HFFc6 (cell line): Measurements from ENCODE around the gene ZNF358. TPM values are rescaled to one million over a fixed set of nuclear protein-coding genes. Genes with fewer than 3 reads are reported as not detected.

Source experiments
- DNase-seq: peaks from one replicate; pipeline ENCODE4 v3.0.0-alpha.2; 2018
- H3K27ac Mint-ChIP-seq: 2 replicates; pipeline ENCODE4 v1.8.0; 2020; ENCODE audit warnings: mild to moderate bottlenecking, mixed read lengths
- H3K27me3 Mint-ChIP-seq: 2 replicates; pipeline ENCODE4 v1.8.0; 2021; ENCODE audit warnings: mild to moderate bottlenecking, moderate library complexity, mixed read lengths; ENCODE audit not compliant: insufficient read depth
- H3K36me3 Mint-ChIP-seq: 2 replicates; pipeline ENCODE4 v1.8.0; 2021; ENCODE audit warnings: low read depth, mixed read lengths
- H3K4me1 Mint-ChIP-seq: 2 replicates; pipeline ENCODE4 v1.8.0; 2020; ENCODE audit warnings: low read depth, mixed read lengths
- H3K4me3 Mint-ChIP-seq: 2 replicates; pipeline ENCODE4 v1.8.0; 2020; ENCODE audit warnings: mild to moderate bottlenecking, moderate library complexity, mixed read lengths
- H3K9me3 Mint-ChIP-seq: 2 replicates; pipeline ENCODE4 v1.8.0; 2020; ENCODE audit warnings: mild to moderate bottlenecking, mixed read lengths
- CTCF ChIP-seq: fragments of 200-600 bp; sonication (generic); IDR thresholded peaks from 2 replicates; pipeline ENCODE4 v1.5.0; 2021; ENCODE audit warnings: antibody characterized with exemption, mild to moderate bottlenecking
- total RNA-seq, 6 experiments: library from RNA; stranded (reverse); fragmentation: NEBNext Ultra II Directional; extraction: Animal tissue kit (Norgen Biotek cat#: 25700); gene quantifications; 2 replicates in 1 of 6; 3 replicates in 5 of 6; pipeline ENCODE4 v1.2.3, GENCODE V29; 2021

ZNF358 gene
- total RNA-seq, 6 experiments from 2014 or later: 30.0 to 41.1 (median 35.8) TPM

DNA sequence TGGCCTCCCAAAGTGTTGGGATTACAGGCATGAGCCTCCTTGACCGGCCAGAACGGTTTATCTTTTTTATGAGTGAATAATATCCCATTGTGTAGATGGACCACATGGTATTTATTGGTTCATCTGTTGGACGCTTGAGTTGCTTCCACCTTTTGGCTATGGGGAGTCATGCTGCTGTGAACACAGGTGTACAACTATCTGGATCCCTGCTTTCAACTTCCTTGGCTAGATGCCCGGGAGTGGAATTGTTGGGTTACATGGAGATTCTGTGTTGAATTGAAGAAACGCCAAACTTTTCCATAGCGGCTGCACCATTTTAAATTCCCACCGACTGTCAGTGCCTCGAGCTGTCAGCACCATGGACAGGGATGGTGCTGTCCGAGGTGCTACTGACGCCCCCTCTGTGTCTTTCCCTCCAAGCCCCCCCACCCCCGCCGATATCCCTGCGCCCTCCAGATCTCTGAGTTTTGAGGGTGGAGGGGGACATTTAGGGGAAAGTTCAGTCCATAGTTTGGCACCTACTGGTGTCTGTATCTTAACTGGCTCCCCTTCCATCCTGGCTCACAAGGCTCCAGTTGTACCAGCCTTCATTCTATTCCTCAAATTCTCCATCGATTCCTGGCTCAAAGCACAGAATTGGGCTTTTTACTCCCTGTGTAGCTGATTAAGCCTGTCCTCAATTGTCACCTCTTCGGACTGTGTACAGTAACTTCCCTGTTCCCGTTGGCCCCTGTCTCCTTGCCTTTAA, 46.9 kb downstream of the ZNF358 start:
- H3K9me3 Mint-ChIP-seq: no peaks in the 10 kb centered on the region
- H3K27ac Mint-ChIP-seq: no peak overlapping the region
- peaks cover 33% of the 10 kb centered on the region for H3K36me3 Mint-ChIP-seq
- H3K27me3 Mint-ChIP-seq: peaks cover 5% of the 10 kb centered on the region; the same call in 1 of the 2 replicates
- no peak for TF ChIP-seq CTCF
- H3K4me1 Mint-ChIP-seq: no peaks in the 10 kb centered on the region
- no peak for DNase-seq
- H3K4me3 Mint-ChIP-seq: no peak overlapping the region

GRCh38 chr19:7564866-7565265, 49.0 kb downstream of the ZNF358 start:
- no peak for TF ChIP-seq CTCF
- Mint-ChIP-seq H3K9me3 (no peaks in the 10 kb centered on the region), H3K27me3 (peaks cover 5% of the 10 kb centered on the region; the same call in 1 of the 2 replicates), H3K27ac (no peak overlapping the region), H3K4me3 (no peak overlapping the region), H3K36me3 (peaks cover 17% of the 10 kb centered on the region), H3K4me1 (no peaks in the 10 kb centered on the region)
- DNase-seq: no peak

DNA sequence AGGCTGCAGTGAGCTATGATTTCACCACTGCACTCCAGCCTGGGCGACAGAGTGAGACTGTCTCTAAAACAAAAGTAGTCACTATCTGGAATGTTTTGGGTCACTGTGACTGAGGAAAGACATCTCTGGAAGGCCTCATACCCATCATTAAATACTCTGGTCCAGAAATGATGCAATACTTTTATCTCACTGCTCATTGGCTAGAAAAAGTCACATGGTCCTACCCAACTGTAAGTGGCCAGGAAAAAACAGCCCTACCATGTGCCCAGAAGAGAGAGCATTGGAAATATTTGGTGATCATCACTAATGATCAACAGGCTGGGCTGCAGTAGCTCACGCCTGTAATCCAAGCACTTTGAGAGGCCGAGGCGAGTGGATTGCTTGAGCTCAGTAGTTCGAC, 49.4 kb downstream of the ZNF358 start:
- Mint-ChIP-seq H3K27me3 (peaks cover 5% of the 10 kb centered on the region; the same call in 1 of the 2 replicates), H3K4me3 (no peak overlapping the region), H3K9me3 (no peaks in the 10 kb centered on the region), H3K27ac (no peak overlapping the region), H3K36me3 (peaks cover 14% of the 10 kb centered on the region), H3K4me1 (no peaks in the 10 kb centered on the region)
- no peak for TF ChIP-seq CTCF
- DNase-seq: no peak

Other genes starting within 250 kb of the ZNF358 start
- gene INSR, start 221.7 kb upstream of the ZNF358 start, total RNA-seq: 1 to 10 TPM; 2.1 to 6.3 (median 2.5) TPM
- 10 to 100 TPM; 32.1 to 39.8 (median 35.7) TPM for gene ARHGEF18, start 167.2 kb upstream of the ZNF358 start, total RNA-seq
- 1 to 10 TPM in 3 of 6 experiments, under 1 TPM in 3; 0.51 to 2.8 (median 1.0) TPM for gene PEX11G, start 27.1 kb upstream of the ZNF358 start, total RNA-seq
- 10 to 100 TPM; 18.2 to 28.7 (median 21.3) TPM for gene MCOLN1, start 6.5 kb downstream of the ZNF358 start, total RNA-seq
- gene PNPLA6, start 19.6 kb downstream of the ZNF358 start, total RNA-seq: 100 to 1,000 TPM; 123 to 157 (median 138) TPM
- gene CAMSAP3, start 79.8 kb downstream of the ZNF358 start, total RNA-seq: not detected
- gene XAB2, start 113.4 kb downstream of the ZNF358 start, total RNA-seq: 10 to 100 TPM; 35.1 to 39.8 (median 36.3) TPM
- gene PET100, start 113.7 kb downstream of the ZNF358 start, total RNA-seq: 100 to 1,000 TPM in 5 of 6 experiments, 10 to 100 TPM in 1; 82.1 to 138 (median 110) TPM
- gene PCP2, start 117.6 kb downstream of the ZNF358 start, total RNA-seq: not detected
- 1 to 10 TPM; 1.8 to 6.7 (median 4.4) TPM for gene STXBP2, start 121.0 kb downstream of the ZNF358 start, total RNA-seq
- not detected for gene RETN, start 152.9 kb downstream of the ZNF358 start, total RNA-seq
- not detected for gene MCEMP1, start 161.0 kb downstream of the ZNF358 start, total RNA-seq
- gene TRAPPC5, start 164.7 kb downstream of the ZNF358 start, total RNA-seq: 100 to 1,000 TPM; 143 to 179 (median 159) TPM
- not detected for gene FCER2, start 186.0 kb downstream of the ZNF358 start, total RNA-seq
- gene CLEC4G, start 216.0 kb downstream of the ZNF358 start, total RNA-seq: not detected
- gene CD209, start 231.4 kb downstream of the ZNF358 start, total RNA-seq: not detected
- gene CLEC4M, start 247.1 kb downstream of the ZNF358 start, total RNA-seq: not detected